ENCODE results near the gene EPB41L3.

Gene EPB41L3

DNA sequence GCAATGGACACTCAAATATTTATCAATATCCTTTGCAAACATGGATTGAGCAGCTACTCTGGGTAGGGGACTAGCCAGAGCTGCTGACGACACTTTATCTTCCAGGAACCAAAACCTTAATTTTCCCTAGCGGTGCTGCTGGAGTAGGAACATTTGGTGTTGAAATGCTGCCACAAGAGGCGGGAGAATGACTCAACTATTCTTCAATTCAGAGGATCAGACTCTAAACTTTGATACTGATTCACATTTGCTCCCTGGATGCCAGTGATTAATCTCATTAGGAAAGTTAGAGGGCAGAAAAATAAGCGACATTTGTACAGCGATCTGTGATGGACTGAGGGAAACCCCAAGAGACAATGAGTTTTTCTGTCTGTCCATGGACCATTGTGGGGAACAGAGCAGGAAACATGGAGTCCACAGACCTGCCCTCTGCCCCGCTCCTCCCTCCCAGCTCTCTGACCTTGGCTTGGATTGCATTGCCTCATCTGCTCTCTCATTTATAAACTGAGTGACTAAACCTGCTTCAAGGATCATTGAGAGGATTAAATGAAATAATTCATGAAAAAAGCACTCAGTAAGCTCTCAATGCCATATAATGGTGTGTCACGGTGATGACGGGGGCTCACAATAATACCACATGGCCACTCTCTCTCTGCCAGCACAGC lies 12.6 kb upstream of the EPB41L3 start:
- H3K27ac ChIP-seq (ENCODE audit: low read length), result no peak overlapping the region
- no peaks in the 10 kb centered on the region for H3K4me1 ChIP-seq (ENCODE audit: insufficient read depth, low read length)
- no peaks in the 10 kb centered on the region for H3K27me3 ChIP-seq (ENCODE audit: insufficient read depth, low read length)
- H3K4me3 ChIP-seq (ENCODE audit: low read length), result no peak overlapping the region
- H3K9me3 ChIP-seq (ENCODE audit: insufficient read depth, low read depth, low read length), result no peaks in the 10 kb centered on the region
- H3K36me3 ChIP-seq (ENCODE audit: insufficient read depth, low read depth, low read length), result no peaks in the 10 kb centered on the region
- no peak overlapping the region for H3K9ac ChIP-seq (ENCODE audit: low read depth, low read length)

DNA sequence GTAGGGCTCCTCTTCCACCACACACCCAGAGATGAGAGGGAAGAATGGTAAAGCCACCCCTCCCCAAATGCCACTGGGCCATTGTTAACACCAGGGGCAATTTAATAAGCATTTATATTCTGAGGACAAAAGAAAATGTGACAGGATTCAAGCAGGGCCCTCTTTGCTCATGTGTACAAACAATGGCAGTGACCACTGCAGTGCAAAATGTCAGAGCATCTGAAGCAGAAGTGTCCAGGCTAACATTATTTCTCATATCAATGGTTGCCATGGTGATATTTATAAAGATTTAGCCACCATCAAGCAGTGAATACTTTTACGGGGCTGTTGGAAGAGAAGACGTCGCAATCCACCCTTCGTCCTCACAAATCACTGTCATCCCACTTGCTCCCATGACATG lies 10.8 kb upstream of the EPB41L3 start:
- Histone ChIP-seq H3K4me3 (ENCODE audit: low read length) (no peak overlapping the region), H3K9ac (ENCODE audit: low read depth, low read length) (no peak overlapping the region), H3K4me1 (ENCODE audit: insufficient read depth, low read length) (no peaks in the 10 kb centered on the region), H3K36me3 (ENCODE audit: insufficient read depth, low read depth, low read length) (no peaks in the 10 kb centered on the region), H3K27me3 (ENCODE audit: insufficient read depth, low read length) (no peaks in the 10 kb centered on the region), H3K27ac (ENCODE audit: low read length) (no peak overlapping the region), H3K9me3 (ENCODE audit: insufficient read depth, low read depth, low read length) (no peaks in the 10 kb centered on the region)

DNA sequence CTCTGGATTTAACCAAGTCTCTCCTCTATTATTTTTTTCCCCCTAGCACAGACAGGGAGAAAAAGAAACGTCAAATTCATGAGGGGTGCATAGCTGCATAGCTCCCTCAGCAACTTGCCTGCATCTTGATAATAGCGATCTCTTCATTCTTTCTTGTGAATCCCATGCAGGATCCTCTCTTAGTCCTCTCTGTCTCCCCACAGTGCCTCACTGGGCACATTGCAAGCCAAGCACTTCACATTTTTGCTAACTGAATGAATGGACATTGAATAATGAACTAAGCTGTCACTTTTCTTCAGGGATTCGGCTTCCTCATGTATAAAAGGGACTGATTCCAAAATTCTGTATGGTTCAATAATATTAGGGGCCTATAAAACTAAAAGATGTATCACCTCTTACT lies 2.9 kb upstream of the EPB41L3 start:
- Histone ChIP-seq H3K9me3 (ENCODE audit: insufficient read depth, low read depth, low read length) (no peaks in the 10 kb centered on the region), H3K4me3 (ENCODE audit: low read length) (no peak overlapping the region), H3K36me3 (ENCODE audit: insufficient read depth, low read depth, low read length) (no peaks in the 10 kb centered on the region), H3K4me1 (ENCODE audit: insufficient read depth, low read length) (peaks cover 6% of the 10 kb centered on the region; the same call in 1 of the 2 replicates), H3K27ac (ENCODE audit: low read length) (no peak overlapping the region), H3K9ac (ENCODE audit: low read depth, low read length) (no peak overlapping the region), H3K27me3 (ENCODE audit: insufficient read depth, low read length) (peaks cover 25% of the 10 kb centered on the region)

DNA sequence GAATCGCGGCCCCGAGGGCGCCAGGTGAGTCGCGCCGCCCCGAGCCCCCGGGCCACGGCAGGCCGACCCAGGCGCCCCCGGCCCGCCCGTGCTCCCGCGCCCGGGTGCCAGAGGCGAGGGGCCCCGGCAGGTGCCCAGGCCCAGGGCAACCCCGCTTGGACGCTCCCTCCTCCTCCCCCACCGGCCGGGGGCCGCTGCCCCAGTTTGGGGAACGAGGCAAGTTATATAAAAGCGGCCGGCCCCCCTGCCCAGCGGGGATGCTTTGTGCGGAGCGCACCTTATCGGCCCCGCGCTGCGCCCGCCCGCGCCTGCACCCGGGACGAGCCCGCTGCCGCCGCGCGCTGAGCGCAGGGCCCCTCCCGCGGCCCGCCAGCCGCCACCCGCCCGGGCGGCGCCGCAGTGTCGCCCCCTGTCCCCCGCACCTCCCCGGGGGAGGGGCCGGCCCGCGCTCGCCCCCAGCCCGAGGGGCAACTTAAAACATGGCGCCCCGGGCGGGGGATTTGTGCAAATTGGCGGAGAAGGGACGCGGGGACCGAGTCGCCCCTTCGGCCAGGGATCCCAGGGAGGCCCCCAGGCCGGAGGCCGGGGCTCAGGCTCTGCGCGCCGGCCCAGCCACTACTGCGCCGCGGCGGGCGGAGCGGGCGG lies 639 bp downstream of the EPB41L3 start:
- H3K36me3 ChIP-seq (ENCODE audit: insufficient read depth, low read depth, low read length), result no peaks in the 10 kb centered on the region
- H3K27ac ChIP-seq (ENCODE audit: low read length), result no peak overlapping the region
- H3K27me3 ChIP-seq (ENCODE audit: insufficient read depth, low read length), result peaks cover 29% of the 10 kb centered on the region
- H3K9me3 ChIP-seq (ENCODE audit: insufficient read depth, low read depth, low read length), result no peaks in the 10 kb centered on the region
- peaks cover 18% of the 10 kb centered on the region; the same call in 1 of the 2 replicates for H3K4me1 ChIP-seq (ENCODE audit: insufficient read depth, low read length)
- peak overlapping the region; percentile 59; the same call in 1 of the 2 replicates for H3K9ac ChIP-seq (ENCODE audit: low read depth, low read length)
- H3K4me3 ChIP-seq (ENCODE audit: low read length), result peak overlapping the region; percentile 82; the same call in 1 of the 2 replicates

DNA sequence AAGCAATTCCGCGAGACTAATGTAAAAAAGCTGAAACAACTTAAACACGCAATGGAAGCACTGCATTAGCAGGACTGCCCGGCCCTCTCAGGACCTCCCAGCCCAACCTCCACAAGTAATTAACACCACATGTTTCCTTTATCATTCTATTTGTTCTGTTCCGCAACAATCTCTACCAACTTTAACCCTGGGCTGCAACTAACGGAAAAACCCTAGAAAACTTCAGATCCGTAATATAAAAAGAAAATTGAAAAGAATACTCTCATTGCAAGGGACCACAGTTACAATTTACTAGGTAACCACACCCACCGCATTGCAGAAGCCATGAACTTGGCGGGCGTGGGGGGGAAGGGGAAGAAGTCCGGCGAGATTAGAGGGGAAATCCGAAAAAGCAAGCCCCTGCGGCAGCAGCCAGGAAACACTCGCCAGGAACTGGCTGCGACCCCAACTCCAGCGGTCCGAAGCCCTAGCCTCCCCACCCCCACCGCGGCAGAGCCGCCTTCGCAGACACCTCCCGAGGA lies 1.2 kb downstream of the EPB41L3 start:
- H3K4me1 ChIP-seq (ENCODE audit: insufficient read depth, low read length), result peaks cover 20% of the 10 kb centered on the region; the same call in 1 of the 2 replicates
- no peaks in the 10 kb centered on the region for H3K36me3 ChIP-seq (ENCODE audit: insufficient read depth, low read depth, low read length)
- no peaks in the 10 kb centered on the region for H3K9me3 ChIP-seq (ENCODE audit: insufficient read depth, low read depth, low read length)
- peak overlapping the region; percentile 59; the same call in 1 of the 2 replicates for H3K9ac ChIP-seq (ENCODE audit: low read depth, low read length)
- peaks cover 29% of the 10 kb centered on the region for H3K27me3 ChIP-seq (ENCODE audit: insufficient read depth, low read length)
- H3K27ac ChIP-seq (ENCODE audit: low read length), result no peak overlapping the region
- peak overlapping the region; percentile 82 for H3K4me3 ChIP-seq (ENCODE audit: low read length)

DNA sequence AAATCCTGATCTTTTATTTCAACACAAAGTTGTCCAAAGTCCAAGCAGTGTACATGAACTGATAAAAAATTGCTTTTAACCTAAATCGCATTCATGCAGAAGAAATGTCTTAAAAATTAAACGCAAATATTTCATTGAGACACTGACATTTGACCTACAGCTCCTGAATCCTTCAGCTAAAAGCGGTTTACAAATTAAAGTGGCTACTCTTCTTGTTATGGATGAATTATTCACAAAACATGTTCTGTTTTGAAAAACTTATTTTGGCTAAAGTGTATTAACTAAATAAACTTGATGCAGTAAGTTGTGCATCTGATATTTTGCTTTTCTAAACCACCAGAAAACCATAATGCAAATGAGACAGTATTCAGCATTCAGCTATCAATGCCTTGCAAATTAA lies 2.2 kb downstream of the EPB41L3 start:
- Histone ChIP-seq H3K36me3 (ENCODE audit: insufficient read depth, low read depth, low read length) (no peaks in the 10 kb centered on the region), H3K27me3 (ENCODE audit: insufficient read depth, low read length) (peaks cover 29% of the 10 kb centered on the region), H3K4me1 (ENCODE audit: insufficient read depth, low read length) (peaks cover 20% of the 10 kb centered on the region; the same call in 1 of the 2 replicates), H3K9ac (ENCODE audit: low read depth, low read length) (no peak overlapping the region), H3K9me3 (ENCODE audit: insufficient read depth, low read depth, low read length) (no peaks in the 10 kb centered on the region), H3K27ac (ENCODE audit: low read length) (no peak overlapping the region), H3K4me3 (ENCODE audit: low read length) (peak overlapping the region; percentile 82; the same call in 1 of the 2 replicates)

DNA sequence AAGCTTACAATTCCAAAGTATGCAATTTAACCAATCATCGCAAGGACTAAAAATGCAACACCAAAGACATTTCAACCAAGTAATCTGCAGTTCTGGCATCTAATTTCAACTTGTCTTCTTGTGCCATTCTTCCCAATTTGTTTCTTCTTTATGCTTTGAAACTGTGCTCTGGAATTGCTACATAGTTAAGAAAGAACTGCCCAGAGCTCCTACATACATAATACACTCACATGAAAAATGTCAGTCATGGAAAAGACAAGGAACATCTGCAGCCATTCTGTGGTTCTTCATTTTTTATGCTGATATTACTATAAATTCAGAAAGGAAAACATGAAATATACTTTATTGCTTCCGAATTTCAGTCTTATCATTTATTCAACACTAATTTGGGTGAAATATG lies 4.4 kb downstream of the EPB41L3 start:
- Histone ChIP-seq H3K9me3 (ENCODE audit: insufficient read depth, low read depth, low read length) (no peaks in the 10 kb centered on the region), H3K27ac (ENCODE audit: low read length) (no peak overlapping the region), H3K9ac (ENCODE audit: low read depth, low read length) (no peak overlapping the region), H3K27me3 (ENCODE audit: insufficient read depth, low read length) (peaks cover 19% of the 10 kb centered on the region), H3K4me1 (ENCODE audit: insufficient read depth, low read length) (peaks cover 20% of the 10 kb centered on the region; the same call in 1 of the 2 replicates), H3K4me3 (ENCODE audit: low read length) (no peak overlapping the region), H3K36me3 (ENCODE audit: insufficient read depth, low read depth, low read length) (no peaks in the 10 kb centered on the region)

DNA sequence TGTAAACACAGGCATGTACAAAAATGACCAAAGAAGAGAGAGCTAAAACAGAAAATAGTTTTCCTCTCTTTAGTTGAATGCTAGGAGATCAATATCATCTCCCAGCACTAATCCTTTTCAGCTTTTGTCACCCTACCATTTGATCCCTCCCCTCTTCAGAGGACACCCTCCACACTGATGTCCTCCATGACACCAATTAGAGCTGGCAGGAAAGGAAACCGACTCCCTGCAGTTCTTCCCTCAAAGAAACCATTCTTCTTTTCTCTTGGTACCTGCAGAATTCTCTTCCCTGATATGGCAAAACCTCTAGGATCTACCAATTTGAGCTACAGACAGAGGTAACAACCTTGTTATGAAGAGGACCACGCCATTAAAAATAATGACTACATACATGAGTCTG lies 5.3 kb downstream of the EPB41L3 start:
- no peaks in the 10 kb centered on the region for H3K36me3 ChIP-seq (ENCODE audit: insufficient read depth, low read depth, low read length)
- H3K9me3 ChIP-seq (ENCODE audit: insufficient read depth, low read depth, low read length), result no peaks in the 10 kb centered on the region
- no peak overlapping the region for H3K9ac ChIP-seq (ENCODE audit: low read depth, low read length)
- H3K27ac ChIP-seq (ENCODE audit: low read length), result no peak overlapping the region
- H3K27me3 ChIP-seq (ENCODE audit: insufficient read depth, low read length), result peaks cover 11% of the 10 kb centered on the region
- peaks cover 20% of the 10 kb centered on the region; the same call in 1 of the 2 replicates for H3K4me1 ChIP-seq (ENCODE audit: insufficient read depth, low read length)
- H3K4me3 ChIP-seq (ENCODE audit: low read length), result no peak overlapping the region

DNA sequence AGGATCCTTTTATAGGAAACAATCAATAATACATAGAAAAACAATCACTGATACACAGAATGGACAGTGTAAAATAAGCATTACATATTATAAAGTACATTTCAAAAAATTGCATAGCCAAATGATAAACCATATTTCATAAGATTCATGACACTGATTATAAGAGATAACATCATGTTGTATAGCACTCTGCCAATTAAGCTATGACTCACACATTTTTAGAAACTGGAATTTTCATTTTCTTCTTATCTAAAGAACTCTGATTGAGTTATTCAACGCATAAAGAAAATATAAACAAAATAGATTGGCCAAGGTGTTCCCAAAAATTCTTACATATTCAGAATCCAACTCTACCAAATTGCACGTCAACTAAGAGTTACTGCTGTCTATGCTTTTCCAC lies 5.9 kb downstream of the EPB41L3 start:
- H3K9ac ChIP-seq (ENCODE audit: low read depth, low read length), result no peak overlapping the region
- H3K9me3 ChIP-seq (ENCODE audit: insufficient read depth, low read depth, low read length), result no peaks in the 10 kb centered on the region
- peaks cover 11% of the 10 kb centered on the region for H3K27me3 ChIP-seq (ENCODE audit: insufficient read depth, low read length)
- peaks cover 20% of the 10 kb centered on the region; the same call in 1 of the 2 replicates for H3K4me1 ChIP-seq (ENCODE audit: insufficient read depth, low read length)
- H3K36me3 ChIP-seq (ENCODE audit: insufficient read depth, low read depth, low read length), result no peaks in the 10 kb centered on the region
- H3K27ac ChIP-seq (ENCODE audit: low read length), result no peak overlapping the region
- H3K4me3 ChIP-seq (ENCODE audit: low read length), result no peak overlapping the region

DNA sequence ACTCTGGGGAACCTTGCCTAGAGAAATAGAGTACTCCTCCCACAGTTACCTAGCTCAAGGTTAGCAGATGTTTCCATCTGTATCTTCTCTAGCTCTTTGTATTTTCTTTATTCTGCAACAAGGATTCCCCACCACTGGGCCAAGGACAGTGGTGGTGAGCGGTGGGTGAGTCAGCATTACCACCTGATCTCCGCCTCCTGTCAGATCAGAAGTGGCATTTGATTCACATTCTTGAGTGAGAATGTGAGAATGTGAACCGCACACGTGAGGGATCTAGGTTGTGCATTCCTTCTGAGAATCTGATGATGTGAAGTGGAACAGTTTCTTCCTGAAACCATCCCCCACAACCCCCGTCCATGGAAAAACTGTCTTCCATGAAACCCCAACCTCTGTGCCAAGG lies 9.0 kb downstream of the EPB41L3 start:
- Histone ChIP-seq H3K27me3 (ENCODE audit: insufficient read depth, low read length) (no peaks in the 10 kb centered on the region), H3K27ac (ENCODE audit: low read length) (no peak overlapping the region), H3K4me1 (ENCODE audit: insufficient read depth, low read length) (peaks cover 10% of the 10 kb centered on the region; the same call in 1 of the 2 replicates), H3K9ac (ENCODE audit: low read depth, low read length) (no peak overlapping the region), H3K9me3 (ENCODE audit: insufficient read depth, low read depth, low read length) (no peaks in the 10 kb centered on the region), H3K36me3 (ENCODE audit: insufficient read depth, low read depth, low read length) (no peaks in the 10 kb centered on the region), H3K4me3 (ENCODE audit: low read length) (no peak overlapping the region)

DNA sequence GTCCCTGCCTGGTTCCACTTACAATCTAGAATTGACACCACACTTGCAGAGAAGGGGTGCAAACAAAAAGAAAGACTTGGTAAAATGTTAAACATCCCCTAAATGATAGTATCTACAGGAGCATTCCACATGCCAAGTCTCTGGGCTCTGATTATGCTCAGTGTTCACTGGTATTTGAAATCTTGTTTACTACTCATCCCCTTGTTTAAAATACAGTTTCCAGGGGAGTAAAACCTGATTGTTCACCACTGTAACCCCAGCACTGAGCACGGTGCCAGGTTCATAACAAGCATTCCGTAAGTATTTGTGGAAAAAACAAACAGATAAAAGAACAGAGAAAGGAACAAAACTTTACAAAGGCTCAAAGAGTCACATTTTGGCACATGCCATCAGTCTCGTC lies 11.7 kb downstream of the EPB41L3 start:
- Histone ChIP-seq H3K9me3 (ENCODE audit: insufficient read depth, low read depth, low read length) (no peaks in the 10 kb centered on the region), H3K9ac (ENCODE audit: low read depth, low read length) (no peak overlapping the region), H3K27ac (ENCODE audit: low read length) (no peak overlapping the region), H3K27me3 (ENCODE audit: insufficient read depth, low read length) (no peaks in the 10 kb centered on the region), H3K4me1 (ENCODE audit: insufficient read depth, low read length) (peaks cover 5% of the 10 kb centered on the region), H3K4me3 (ENCODE audit: low read length) (no peak overlapping the region), H3K36me3 (ENCODE audit: insufficient read depth, low read depth, low read length) (no peaks in the 10 kb centered on the region)

Measured in iPS-20b (cell line).